ENCODE measurements around the gene RXFP1. TPM values are rescaled to one million over a fixed set of nuclear protein-coding genes. Genes with fewer than 3 reads are reported as not detected.

RXFP1 gene
- total and polyA plus RNA-seq, 5 experiments from 2014 or later = not detected

DNA sequence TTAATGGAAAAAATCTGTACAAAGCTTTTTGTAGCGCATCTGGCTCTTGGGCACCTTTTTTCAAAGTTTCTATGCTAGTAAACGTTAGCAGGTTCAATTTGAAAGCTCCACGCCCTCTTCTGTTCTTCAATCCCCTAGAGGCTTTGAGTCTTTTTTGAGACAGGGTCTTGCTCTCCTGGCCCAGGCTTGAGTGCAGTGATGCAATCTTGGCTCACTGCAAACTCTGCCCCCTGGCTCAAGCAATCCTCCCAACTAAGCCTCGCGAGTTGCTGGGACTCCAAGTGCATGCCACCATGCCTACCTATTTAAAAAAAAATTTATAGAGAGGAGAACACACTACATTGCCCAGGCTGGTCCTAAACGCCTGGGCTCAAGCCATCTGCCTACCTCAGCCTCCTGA lies 9.2 kb downstream of the RXFP1 start:
- H3K9me3 Mint-ChIP-seq = no peaks in the 10 kb centered on the region
- no peak for ATAC-seq
- H3K36me3 Mint-ChIP-seq = no peaks in the 10 kb centered on the region
- no peak overlapping the region for H3K27ac Mint-ChIP-seq
- H3K4me3 Mint-ChIP-seq = no peak overlapping the region
- POLR2A ChIA-PET = no interaction called here
- no peak for DNase-seq
- H3K27me3 Mint-ChIP-seq = peaks cover 5 to 29% (median 14%) of the 10 kb centered on the region in 5 donors
- H3K4me1 Mint-ChIP-seq = no peaks in the 10 kb centered on the region

DNA sequence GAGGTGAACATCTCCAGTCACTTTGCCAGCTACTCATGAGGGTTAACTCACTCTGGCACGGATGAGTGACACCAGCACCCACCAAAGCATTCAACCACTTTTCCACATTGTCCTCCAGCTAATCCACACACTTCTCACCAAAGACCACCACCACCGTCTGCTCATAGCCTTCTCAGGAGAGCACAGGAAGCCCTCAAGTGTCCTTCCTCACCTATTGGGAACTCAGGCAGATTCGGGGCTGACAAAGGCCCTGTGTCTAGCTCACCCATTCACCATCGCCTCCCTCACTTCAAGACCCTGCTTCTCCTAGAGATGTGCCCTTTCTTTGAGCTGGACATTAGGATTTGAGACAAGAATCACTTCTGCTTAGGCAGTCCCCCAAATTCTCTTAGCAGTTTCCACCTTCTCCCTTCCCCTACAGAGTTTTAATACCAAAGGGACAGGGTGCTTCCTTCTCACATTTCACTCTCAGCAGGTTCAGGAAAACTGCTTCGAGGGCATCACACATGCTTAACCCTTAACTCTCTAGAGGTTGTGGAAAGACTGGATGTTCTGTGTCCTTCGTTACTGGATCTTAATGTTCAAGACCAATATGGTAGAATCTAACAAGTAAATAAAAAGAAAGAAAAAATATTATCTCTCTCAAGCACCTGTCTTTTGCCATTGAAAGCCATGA lies 11.0 kb downstream of the RXFP1 start:
- Mint-ChIP-seq H3K4me3 (no peak overlapping the region), H3K36me3 (no peaks in the 10 kb centered on the region), H3K4me1 (no peaks in the 10 kb centered on the region), H3K9me3 (no peaks in the 10 kb centered on the region), H3K27ac (peak overlapping the region in 1 of 10 donors; percentile 1), H3K27me3 (peaks cover 2 to 28% (median 10%) of the 10 kb centered on the region in 5 donors)
- ATAC-seq (no peak), DNase-seq (no peak)
- POLR2A ChIA-PET = no interaction called here

DNA sequence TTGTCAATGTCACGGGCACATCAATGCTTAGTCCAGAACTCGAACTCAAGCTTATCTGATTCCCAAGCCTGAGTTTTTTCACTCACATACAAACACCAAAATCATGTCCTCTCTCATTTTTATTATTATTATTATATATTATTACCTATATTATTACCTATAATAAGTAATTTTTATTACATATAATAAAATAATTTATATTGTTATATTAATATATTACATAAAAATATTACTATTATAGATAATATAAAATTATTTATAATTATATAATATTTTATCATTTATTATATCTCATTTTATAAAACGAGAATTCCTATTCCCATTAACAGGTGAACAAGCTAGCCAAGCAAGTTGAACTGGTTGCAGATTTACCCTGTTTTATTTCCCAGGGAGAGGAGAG lies 13.0 kb downstream of the RXFP1 start:
- no peaks in the 10 kb centered on the region for H3K9me3 Mint-ChIP-seq
- H3K27ac Mint-ChIP-seq = no peak overlapping the region
- ATAC-seq (no peak), DNase-seq (no peak)
- H3K4me3 Mint-ChIP-seq = no peak overlapping the region
- peaks cover 0 to 7% (median 0%) of the 10 kb centered on the region in 4 donors for H3K4me1 Mint-ChIP-seq
- POLR2A ChIA-PET = no interaction called here
- H3K36me3 Mint-ChIP-seq = no peaks in the 10 kb centered on the region
- peaks cover 2 to 42% (median 9%) of the 10 kb centered on the region in 5 donors for H3K27me3 Mint-ChIP-seq

DNA sequence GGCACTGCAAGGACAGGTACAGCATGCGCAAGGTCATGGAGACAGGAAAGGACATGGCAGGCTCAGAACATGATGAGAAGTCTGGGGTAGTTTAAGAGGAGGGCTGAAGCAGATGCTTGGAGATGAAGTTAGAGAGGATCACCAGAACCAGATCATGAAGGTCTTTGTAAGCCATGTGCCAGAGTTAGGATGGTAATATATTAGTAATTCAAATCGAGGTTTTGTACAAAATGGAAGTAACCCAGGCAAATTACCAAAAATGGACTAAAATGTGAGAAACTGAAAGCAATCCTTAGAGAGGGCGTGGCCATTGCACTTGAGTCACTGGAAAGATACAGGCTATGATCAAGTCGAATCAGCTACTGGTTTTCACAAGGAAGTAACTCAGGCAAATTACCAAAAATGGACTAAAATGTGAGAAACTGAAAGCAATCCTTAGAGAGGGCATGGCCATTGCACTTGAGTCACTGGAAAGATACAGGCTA lies 13.5 kb downstream of the RXFP1 start:
- H3K4me3 Mint-ChIP-seq = no peak overlapping the region
- ATAC-seq = no peak

DNA sequence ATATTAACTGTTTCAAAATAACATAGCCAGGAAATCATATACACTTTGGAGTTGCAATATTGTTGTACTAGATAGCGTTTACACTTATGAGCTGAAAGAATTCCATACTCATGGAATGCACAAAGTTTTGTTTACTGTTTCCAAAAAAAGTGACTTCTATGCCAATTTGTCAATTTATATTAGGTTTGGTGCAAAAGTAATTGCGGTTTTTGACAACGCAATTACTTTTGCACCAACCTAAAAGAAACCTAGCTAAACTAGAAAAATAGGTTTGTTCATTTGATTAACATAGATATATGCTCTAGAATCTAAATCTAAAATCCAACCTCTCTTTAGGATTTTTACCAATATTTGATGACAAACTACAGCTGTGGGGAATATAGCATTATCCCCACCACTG lies 15.2 kb downstream of the RXFP1 start:
- DNase-seq = no peak
- H3K4me3 Mint-ChIP-seq = no peak overlapping the region
- no peak overlapping the region for H3K27ac Mint-ChIP-seq
- H3K9me3 Mint-ChIP-seq = no peaks in the 10 kb centered on the region
- H3K4me1 Mint-ChIP-seq = peaks cover 0 to 7% (median 0%) of the 10 kb centered on the region in 4 donors
- no peak for ATAC-seq
- POLR2A ChIA-PET = no interaction called here
- H3K36me3 Mint-ChIP-seq = no peaks in the 10 kb centered on the region
- peaks cover 2 to 42% (median 9%) of the 10 kb centered on the region in 5 donors for H3K27me3 Mint-ChIP-seq

More for the DNA sequence above, 13.5 kb downstream of the RXFP1 start:
- H3K27ac Mint-ChIP-seq = no peak overlapping the region
- peaks cover 2 to 42% (median 9%) of the 10 kb centered on the region in 5 donors for H3K27me3 Mint-ChIP-seq
- H3K4me1 Mint-ChIP-seq = peaks cover 0 to 7% (median 0%) of the 10 kb centered on the region in 4 donors
- POLR2A ChIA-PET = no interaction called here
- no peaks in the 10 kb centered on the region for H3K9me3 Mint-ChIP-seq
- H3K36me3 Mint-ChIP-seq = no peaks in the 10 kb centered on the region
- DNase-seq = no peak

DNA sequence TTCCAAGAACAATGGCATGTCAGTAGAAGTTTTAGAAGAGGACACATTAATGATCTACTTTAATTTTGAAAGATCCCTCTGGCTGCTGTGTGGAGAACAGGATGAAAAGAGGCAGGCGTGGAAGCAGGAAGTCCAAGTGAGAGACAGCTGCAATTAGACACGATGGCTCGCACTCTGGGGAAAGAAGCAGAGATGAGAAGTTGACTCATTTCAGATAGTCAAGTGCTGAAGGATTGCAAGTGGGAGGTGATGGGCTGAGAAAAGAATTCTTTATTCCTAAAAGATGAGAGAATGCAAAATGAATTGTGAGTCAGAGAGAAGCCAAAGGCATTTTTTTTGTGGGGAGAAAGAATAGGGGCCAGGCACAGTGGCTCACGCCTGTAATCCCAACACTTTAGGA lies 16.5 kb downstream of the RXFP1 start:
- DNase-seq = no peak
- Mint-ChIP-seq H3K9me3 (no peaks in the 10 kb centered on the region), H3K4me1 (peaks cover 0 to 7% (median 0%) of the 10 kb centered on the region in 4 donors), H3K27ac (no peak overlapping the region), H3K27me3 (peaks cover 2 to 33% (median 9%) of the 10 kb centered on the region in 5 donors), H3K36me3 (no peaks in the 10 kb centered on the region), H3K4me3 (no peak overlapping the region)
- ATAC-seq = no peak
- POLR2A ChIA-PET = no interaction called here

DNA sequence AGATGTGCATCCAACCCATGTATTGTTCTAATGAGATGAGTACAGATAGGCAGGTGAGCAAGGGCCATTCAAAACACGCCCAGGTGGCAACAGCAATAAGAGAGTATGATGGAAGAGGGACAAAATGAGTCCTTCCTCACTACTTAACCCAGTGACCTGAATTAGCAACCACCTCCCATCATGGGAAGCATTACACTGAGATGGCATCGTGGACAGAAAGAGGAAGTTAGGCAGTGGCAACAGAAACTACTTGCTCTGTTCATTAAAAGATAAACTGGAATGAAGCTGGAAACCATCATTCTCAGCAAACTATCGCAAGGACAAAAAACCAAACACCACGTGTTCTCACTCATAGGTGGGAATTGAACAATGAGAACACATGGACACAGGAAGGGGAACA lies 17.2 kb downstream of the RXFP1 start:
- ATAC-seq (no peak), DNase-seq (no peak)
- H3K27ac Mint-ChIP-seq = no peak overlapping the region
- peaks cover 2 to 33% (median 9%) of the 10 kb centered on the region in 5 donors for H3K27me3 Mint-ChIP-seq
- peaks cover 0 to under 1% (median 0%) of the 10 kb centered on the region in 3 donors for H3K36me3 Mint-ChIP-seq
- POLR2A ChIA-PET = no interaction called here
- H3K4me3 Mint-ChIP-seq = no peak overlapping the region
- H3K9me3 Mint-ChIP-seq = peaks cover 0 to 4% (median 0%) of the 10 kb centered on the region in 9 donors
- peaks cover 0 to 7% (median 0%) of the 10 kb centered on the region in 4 donors for H3K4me1 Mint-ChIP-seq

DNA sequence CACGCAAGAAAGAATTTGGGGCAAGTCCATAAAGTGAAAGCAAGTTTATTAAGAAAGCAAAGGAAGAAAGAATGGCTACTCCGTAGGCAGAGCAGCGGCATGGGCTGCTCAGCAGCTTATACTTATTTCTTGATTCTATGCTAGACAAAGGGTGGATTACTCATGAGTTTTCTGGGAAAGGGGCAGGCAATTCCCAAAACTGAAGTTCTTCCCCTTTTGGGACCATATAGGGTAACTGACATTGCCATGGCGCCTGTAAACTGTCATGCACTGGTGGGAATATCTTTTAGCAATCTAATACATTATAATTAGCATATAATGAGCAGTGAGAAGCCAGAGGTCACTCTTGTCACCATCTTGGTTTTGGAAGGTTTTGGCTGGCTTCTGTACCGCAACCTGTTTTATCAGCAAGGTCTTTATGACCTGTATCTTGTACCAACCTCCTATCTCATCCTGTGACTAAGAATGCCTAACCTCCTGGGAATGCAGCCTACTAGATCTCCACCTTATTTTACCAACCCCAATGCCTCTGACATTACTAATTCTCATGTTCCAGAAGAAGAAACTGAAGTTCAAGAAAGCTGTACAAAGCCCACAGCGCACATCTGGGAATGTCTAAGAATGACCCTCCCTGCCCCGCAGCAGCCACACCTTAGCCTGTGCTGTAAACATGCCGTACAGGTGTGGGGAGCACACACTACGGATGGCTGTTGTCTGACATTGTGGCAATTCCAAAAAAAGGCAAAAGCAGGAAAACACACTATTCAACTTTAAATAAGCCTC lies 18.6 kb downstream of the RXFP1 start:
- ATAC-seq = no peak
- POLR2A ChIA-PET = no interaction called here
- H3K36me3 Mint-ChIP-seq = peaks cover 0 to 4% (median 0%) of the 10 kb centered on the region in 3 donors

DNA sequence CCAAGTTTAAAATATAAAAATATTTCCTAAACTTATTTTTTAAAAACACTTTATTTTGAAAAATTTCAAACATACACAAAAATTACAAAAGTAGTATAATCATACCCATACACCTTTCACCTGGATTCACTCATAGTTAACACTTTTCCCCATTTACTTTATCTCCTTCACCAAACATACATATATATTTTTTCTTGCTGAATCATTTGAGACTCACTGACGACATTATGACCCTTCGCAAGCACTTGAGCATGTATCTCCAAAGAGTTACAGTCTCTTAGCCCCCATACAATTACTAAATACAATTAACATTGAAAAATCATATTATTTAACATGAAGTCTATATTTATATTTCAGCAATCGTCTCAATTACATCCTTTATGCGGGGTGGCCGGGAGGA lies 19.8 kb downstream of the RXFP1 start:
- DNase-seq = no peak
- Mint-ChIP-seq H3K4me3 (no peak overlapping the region), H3K27ac (no peak overlapping the region), H3K4me1 (peaks cover 0 to 7% (median 0%) of the 10 kb centered on the region in 4 donors), H3K36me3 (peaks cover 0 to 4% (median 0%) of the 10 kb centered on the region in 3 donors), H3K9me3 (peaks cover 0 to 7% (median 2%) of the 10 kb centered on the region in 9 donors), H3K27me3 (peaks cover 0 to 23% (median 9%) of the 10 kb centered on the region in 5 donors)
- no peak for ATAC-seq
- POLR2A ChIA-PET = no interaction called here

More for the DNA sequence above, 18.6 kb downstream of the RXFP1 start:
- H3K4me1 Mint-ChIP-seq = peaks cover 0 to 7% (median 0%) of the 10 kb centered on the region in 4 donors
- DNase-seq = no peak
- H3K4me3 Mint-ChIP-seq = no peak overlapping the region
- H3K27me3 Mint-ChIP-seq = peaks cover 0 to 25% (median 9%) of the 10 kb centered on the region in 5 donors
- peaks cover 0 to 7% (median 2%) of the 10 kb centered on the region in 9 donors for H3K9me3 Mint-ChIP-seq
- H3K27ac Mint-ChIP-seq = no peak overlapping the region

DNA sequence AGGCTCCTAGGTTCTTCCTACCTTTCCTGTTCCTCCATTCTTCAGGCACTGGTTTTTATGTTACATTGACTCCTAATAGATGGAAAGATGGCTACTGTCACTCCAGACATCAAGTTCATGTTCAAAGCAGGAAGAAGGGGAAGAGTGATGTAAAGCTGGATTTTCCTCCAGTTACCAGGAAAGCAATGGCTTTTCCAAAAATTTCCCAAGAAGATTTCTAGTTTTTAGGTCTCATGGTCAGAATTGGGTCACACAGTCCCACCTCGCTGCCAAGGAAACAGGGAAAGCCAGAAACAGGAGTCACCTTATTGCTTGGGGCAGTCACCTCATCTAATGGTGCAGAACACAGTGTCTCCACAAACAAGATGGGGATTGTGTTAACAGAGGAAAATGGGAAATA lies 21.5 kb downstream of the RXFP1 start:
- no peak for DNase-seq
- H3K4me3 Mint-ChIP-seq = no peak overlapping the region
- peaks cover 0 to 16% (median 2%) of the 10 kb centered on the region in 5 donors for H3K27me3 Mint-ChIP-seq
- POLR2A ChIA-PET = no interaction called here
- H3K36me3 Mint-ChIP-seq = peaks cover 0 to 4% (median 0%) of the 10 kb centered on the region in 3 donors
- ATAC-seq = no peak
- peaks cover 4 to 16% (median 11%) of the 10 kb centered on the region in 9 donors for H3K9me3 Mint-ChIP-seq
- no peak overlapping the region for H3K27ac Mint-ChIP-seq
- peaks cover 0 to 6% (median 0%) of the 10 kb centered on the region in 4 donors for H3K4me1 Mint-ChIP-seq

DNA sequence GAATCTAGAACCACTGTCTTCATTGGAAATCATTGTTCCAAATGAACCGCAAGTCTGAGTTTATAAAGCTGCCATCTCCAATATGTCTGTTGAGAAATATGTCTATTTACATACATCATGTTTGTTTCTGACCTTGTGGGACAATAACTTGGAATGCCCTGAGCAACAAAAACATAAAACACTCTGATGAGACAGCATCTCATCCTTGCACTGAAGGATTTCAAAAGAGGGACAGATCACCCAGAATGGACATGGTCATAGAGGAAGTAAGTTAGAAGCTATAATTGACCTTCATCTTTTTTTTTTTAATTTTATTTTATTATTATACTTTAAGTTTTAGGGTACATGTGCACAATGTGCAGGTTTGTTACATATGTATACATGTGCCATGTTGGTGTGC lies 22.5 kb downstream of the RXFP1 start:
- no peak overlapping the region for H3K27ac Mint-ChIP-seq

DNA sequence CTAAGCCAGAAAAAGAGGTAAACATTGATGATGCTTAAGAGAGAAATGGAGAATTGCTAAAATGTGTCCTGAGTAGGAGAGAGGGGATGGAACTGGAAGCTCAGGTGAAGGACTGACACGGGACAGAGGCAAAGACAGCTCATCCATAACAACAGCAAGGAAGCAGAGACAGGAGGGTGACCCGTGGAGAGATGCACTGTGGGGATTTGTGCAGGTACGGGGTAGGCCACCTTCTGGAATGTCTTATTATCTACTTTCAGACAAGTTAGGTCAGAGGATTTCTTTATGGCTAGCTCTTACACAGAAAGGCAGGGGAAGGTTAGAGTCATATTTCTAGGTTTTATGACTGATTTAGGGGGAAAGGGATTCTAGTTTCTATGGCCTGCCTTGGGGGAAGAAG lies 31.7 kb downstream of the RXFP1 start:
- ATAC-seq (no peak), DNase-seq (no peak)
- Mint-ChIP-seq H3K4me1 (no peaks in the 10 kb centered on the region), H3K4me3 (no peak overlapping the region), H3K27me3 (peaks cover 15 to 36% (median 16%) of the 10 kb centered on the region in 5 donors), H3K27ac (no peak overlapping the region), H3K36me3 (peaks cover 0 to 2% (median 0%) of the 10 kb centered on the region in 3 donors), H3K9me3 (peaks cover 0 to 8% (median 0%) of the 10 kb centered on the region in 9 donors)
- POLR2A ChIA-PET = no interaction called here

More for the DNA sequence above, 22.5 kb downstream of the RXFP1 start:
- no peaks in the 10 kb centered on the region for H3K4me1 Mint-ChIP-seq
- H3K9me3 Mint-ChIP-seq = peaks cover 4 to 16% (median 12%) of the 10 kb centered on the region in 9 donors
- H3K27me3 Mint-ChIP-seq = peaks cover 0 to 15% (median 0%) of the 10 kb centered on the region in 5 donors
- no peak for DNase-seq
- H3K4me3 Mint-ChIP-seq = no peak overlapping the region
- POLR2A ChIA-PET = no interaction called here
- peaks cover 0 to 4% (median 0%) of the 10 kb centered on the region in 3 donors for H3K36me3 Mint-ChIP-seq
- no peak for ATAC-seq

DNA sequence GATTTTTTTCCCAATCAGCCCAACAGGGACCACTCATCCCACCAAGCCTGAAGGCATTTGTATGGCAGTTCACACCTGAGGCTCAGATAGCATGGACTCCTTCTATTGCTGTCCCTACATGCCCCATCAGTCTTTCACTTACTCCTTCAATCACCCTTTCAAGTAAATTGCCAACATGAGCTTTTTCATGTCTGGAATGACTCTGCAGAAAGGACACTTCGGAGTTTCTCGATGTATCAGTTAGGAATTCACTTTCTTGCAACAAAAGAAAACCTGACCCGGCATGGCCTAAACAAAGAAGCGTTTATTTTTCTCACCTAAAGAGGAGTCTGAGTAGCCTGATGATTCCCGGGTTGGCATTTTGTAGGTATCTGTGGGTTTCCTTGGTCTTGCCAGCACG lies 38.6 kb downstream of the RXFP1 start:
- POLR2A ChIA-PET = no interaction called here

More for the DNA sequence above, 38.6 kb downstream of the RXFP1 start:
- Mint-ChIP-seq H3K4me3 (no peak overlapping the region), H3K27ac (no peak overlapping the region), H3K36me3 (no peaks in the 10 kb centered on the region), H3K27me3 (peaks cover 3 to 10% (median 6%) of the 10 kb centered on the region in 5 donors), H3K4me1 (no peaks in the 10 kb centered on the region), H3K9me3 (peaks cover 0 to 1% (median 0%) of the 10 kb centered on the region in 9 donors)
- DNase-seq = no peak
- ATAC-seq = no peak
